A549 (cell line): Measurements from ENCODE around the gene NXPE4.

Source experiments
- CHD4 ChIP-seq: fragments of 200-600 bp; sonication (generic); IDR thresholded peaks from 2 replicates; pipeline ENCODE4 v1.6.1; 2016; ENCODE audit warnings: antibody characterized with exemption, mild to moderate bottlenecking, borderline replicate concordance
- POLR2A ChIP-seq: IDR thresholded peaks from 2 replicates; pipeline ENCODE4 v1.6.1; 2012; ENCODE audit warnings: mild to moderate bottlenecking, low read length
- POLR2AphosphoS2 ChIP-seq: conservative IDR thresholded peaks from 2 replicates; pipeline ENCODE4 v1.6.1; 2012; ENCODE audit warnings: low read length, improper control_type of control experiment, inconsistent platforms
- RFX5 ChIP-seq: fragments of 450-650 bp; IDR thresholded peaks from 2 replicates; pipeline ENCODE4 v1.7.1; 2014; ENCODE audit warnings: antibody characterized with exemption, mild to moderate bottlenecking, moderate library complexity
- TF ChIP-seq, protein P1 (sequence below): fragments of >200 bp; sonication (Bioruptor Twin); formaldehyde crosslinking; IDR thresholded peaks from 3 replicates; pipeline ENCODE4 v1.5.1; 2016
- TF ChIP-seq, protein P2 (sequence below): IDR thresholded peaks from 2 replicates; pipeline ENCODE4 v1.6.1; 2012

GRCh38 chr11:114598461-114598860, 2.9 kb upstream of the NXPE4 start:
- TF ChIP-seq CHD4: no peak
- TF ChIP-seq, protein P1, sequence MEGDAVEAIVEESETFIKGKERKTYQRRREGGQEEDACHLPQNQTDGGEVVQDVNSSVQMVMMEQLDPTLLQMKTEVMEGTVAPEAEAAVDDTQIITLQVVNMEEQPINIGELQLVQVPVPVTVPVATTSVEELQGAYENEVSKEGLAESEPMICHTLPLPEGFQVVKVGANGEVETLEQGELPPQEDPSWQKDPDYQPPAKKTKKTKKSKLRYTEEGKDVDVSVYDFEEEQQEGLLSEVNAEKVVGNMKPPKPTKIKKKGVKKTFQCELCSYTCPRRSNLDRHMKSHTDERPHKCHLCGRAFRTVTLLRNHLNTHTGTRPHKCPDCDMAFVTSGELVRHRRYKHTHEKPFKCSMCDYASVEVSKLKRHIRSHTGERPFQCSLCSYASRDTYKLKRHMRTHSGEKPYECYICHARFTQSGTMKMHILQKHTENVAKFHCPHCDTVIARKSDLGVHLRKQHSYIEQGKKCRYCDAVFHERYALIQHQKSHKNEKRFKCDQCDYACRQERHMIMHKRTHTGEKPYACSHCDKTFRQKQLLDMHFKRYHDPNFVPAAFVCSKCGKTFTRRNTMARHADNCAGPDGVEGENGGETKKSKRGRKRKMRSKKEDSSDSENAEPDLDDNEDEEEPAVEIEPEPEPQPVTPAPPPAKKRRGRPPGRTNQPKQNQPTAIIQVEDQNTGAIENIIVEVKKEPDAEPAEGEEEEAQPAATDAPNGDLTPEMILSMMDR: no peak
- TF ChIP-seq RFX5: no peak
- TF ChIP-seq POLR2A: no peak
- TF ChIP-seq, protein P2, sequence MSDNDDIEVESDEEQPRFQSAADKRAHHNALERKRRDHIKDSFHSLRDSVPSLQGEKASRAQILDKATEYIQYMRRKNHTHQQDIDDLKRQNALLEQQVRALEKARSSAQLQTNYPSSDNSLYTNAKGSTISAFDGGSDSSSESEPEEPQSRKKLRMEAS: no peak
- TF ChIP-seq POLR2AphosphoS2: no peak
